Stimulated activated CD4-positive, alpha-beta T cell treated with anti-CD3 and anti-CD28 coated beads, Interleukin-4, amount 100 ng/mL, for 1 hour (primary cell): ENCODE data around the gene KRTAP6-3.

Source experiments
- DNase-seq: peaks from one replicate; pipeline ENCODE4 v3.0.0-alpha.2; 2020

Gene KRTAP6-3

DNA sequence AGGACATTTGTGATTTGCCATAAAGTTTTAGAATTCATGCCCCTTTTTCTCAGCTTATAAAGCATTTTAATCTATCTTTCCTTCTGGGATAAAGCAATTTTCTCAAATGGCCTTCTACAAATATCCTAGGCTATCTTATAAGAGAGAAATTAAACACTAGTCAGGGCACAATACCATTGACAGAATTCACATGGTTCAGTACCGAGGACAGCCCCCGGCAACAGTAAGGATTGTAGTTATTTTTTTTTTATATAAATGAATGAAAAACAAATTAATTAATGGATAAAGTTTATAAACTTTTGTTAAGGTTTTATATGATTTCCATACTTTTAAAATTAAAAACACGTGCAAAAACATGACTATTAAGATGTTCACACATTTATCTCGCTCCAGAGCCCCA is 35.9 kb downstream of the KRTAP6-3 start:
- no peak for DNase-seq

GRCh38 chr21:30629200-30629599 is 37.0 kb downstream of the KRTAP6-3 start:
- DNase-seq, result no peak

GRCh38 chr21:30634906-30635305 is 42.7 kb downstream of the KRTAP6-3 start, which contains the start of gene KRTAP20-2:
TSS of gene KRTAP20-2 (plus strand) at chr21:30635206. CDS start at chr21:30635264, 58 bp downstream.
- no peak for DNase-seq

GRCh38 chr21:30638686-30639085 is 46.4 kb downstream of the KRTAP6-3 start:
- no peak for DNase-seq

- no peak for DNase-seq
These were observed 50.3 kb downstream of the KRTAP6-3 start, which contains the start of gene KRTAP20-3 for GRCh38 chr21:30642564-30642963. TSS of gene KRTAP20-3 (plus strand) at chr21:30642864.
